CD14-positive monocyte (primary cell): Measurements from ENCODE around the gene UBE2N. TPM values are rescaled to one million over a fixed set of nuclear protein-coding genes. Genes with fewer than 3 reads are reported as not detected.

Source experiments
- DNase-seq, 3 donors: peaks; one replicate each; pipeline ENCODE4 v3.0.0-alpha.2; 2011 to 2022
- H2AFZ ChIP-seq: 2 replicates; pipeline ENCODE4 v1.6.0; 2012; ENCODE audit warnings: mild to moderate bottlenecking, low read depth, low read length, inconsistent platforms; ENCODE audit not compliant: insufficient read depth, poor library complexity, severe bottlenecking
- H3K27ac ChIP-seq, 2 donors: 1 replicate in 1 of 2; 2 replicates in 1 of 2; pipeline ENCODE4 v1.5.1; 2012 to 2013; ENCODE audit warnings: low read length in 2 of 2, control low read depth in 1 of 2, inconsistent platforms in 1 of 2, low read depth in 1 of 2, mild to moderate bottlenecking in 1 of 2
- H3K27me3 ChIP-seq, 2 donors: one replicate each; pipeline versions ENCODE4 v1.6.0 to v1.6.1; 2011 to 2013; ENCODE audit warnings: low read length in 2 of 2; ENCODE audit not compliant: control insufficient read depth in 2 of 2, insufficient read depth in 2 of 2
- H3K36me3 ChIP-seq, 2 donors: replicated peaks in 1 of 2; 1 replicate in 1 of 2; 2 replicates in 1 of 2; pipeline versions ENCODE4 v1.5.1 to v1.6.1; 2012 to 2013; ENCODE audit warnings: low read length in 2 of 2, control low read depth in 1 of 2, inconsistent platforms in 1 of 2, mild to moderate bottlenecking in 1 of 2; ENCODE audit not compliant: insufficient read depth in 2 of 2, control insufficient read depth in 1 of 2
- H3K4me1 ChIP-seq, 2 donors: 1 replicate in 1 of 2; 2 replicates in 1 of 2; pipeline versions ENCODE4 v1.5.1 to v1.6.1; 2012 to 2013; ENCODE audit warnings: low read length in 2 of 2, control low read depth in 1 of 2, inconsistent platforms in 1 of 2, mild to moderate bottlenecking in 1 of 2, moderate library complexity in 1 of 2; ENCODE audit not compliant: insufficient read depth in 2 of 2, control insufficient read depth in 1 of 2
- H3K4me2 ChIP-seq: replicated peaks from 2 replicates; pipeline ENCODE3; 2012; ENCODE audit warnings: low read length, moderate library complexity, mild to moderate bottlenecking; ENCODE audit not compliant: poor library complexity, severe bottlenecking; ENCODE audit errors: extremely low read depth
- H3K4me3 ChIP-seq, 3 experiments: fragments of 200-600 bp in 1 of 3; sonication (generic) in 1 of 3; replicated peaks in 1 of 3; 1 replicate in 2 of 3; 2 replicates in 1 of 3; pipeline ENCODE4 v1.5.1; 2011 to 2013; ENCODE audit warnings: low read length in 3 of 3, mild to moderate bottlenecking in 3 of 3, control low read depth in 2 of 3, low read depth in 2 of 3, inconsistent platforms in 1 of 3, moderate library complexity in 1 of 3
- H3K79me2 ChIP-seq: 2 replicates; pipeline ENCODE4 v1.6.0; 2012; ENCODE audit warnings: mild to moderate bottlenecking, control low read depth, inconsistent platforms, low read length, moderate library complexity; ENCODE audit not compliant: insufficient read depth
- H3K9ac ChIP-seq: 2 replicates; pipeline ENCODE4 v1.6.0; 2017; ENCODE audit warnings: low read length, mild to moderate bottlenecking; ENCODE audit not compliant: insufficient read depth, poor library complexity, severe bottlenecking
- H3K9me3 ChIP-seq, 2 donors: replicated peaks in 1 of 2; 1 replicate in 1 of 2; 2 replicates in 1 of 2; pipeline versions ENCODE4 v1.5.1 to v1.6.1; 2012 to 2013; ENCODE audit warnings: low read length in 2 of 2, control low read depth in 1 of 2; ENCODE audit not compliant: control insufficient read depth in 1 of 2, insufficient read depth in 1 of 2
- H4K20me1 ChIP-seq: 2 replicates; pipeline ENCODE4 v1.6.0; 2012; ENCODE audit warnings: mild to moderate bottlenecking, low read length, control low read depth, moderate library complexity; ENCODE audit not compliant: insufficient read depth
- H3K27ac Mint-ChIP-seq, 7 donors: one replicate each; pipeline ENCODE4 v1.8.0; 2020; ENCODE audit warnings: mild to moderate bottlenecking in 7 of 7, mixed read lengths in 7 of 7, moderate library complexity in 6 of 7, inconsistent platforms in 2 of 7
- H3K27me3 Mint-ChIP-seq, 3 donors: one replicate each; pipeline ENCODE4 v1.8.0; 2021 to 2022; ENCODE audit warnings: low read depth in 3 of 3, mild to moderate bottlenecking in 3 of 3, mixed read lengths in 3 of 3, moderate library complexity in 3 of 3, inconsistent platforms in 1 of 3
- H3K36me3 Mint-ChIP-seq, 2 donors: one replicate each; pipeline ENCODE4 v1.8.0; 2020; ENCODE audit warnings: mixed read lengths in 2 of 2, inconsistent platforms in 1 of 2, mild to moderate bottlenecking in 1 of 2
- H3K4me1 Mint-ChIP-seq: one replicate; pipeline ENCODE4 v1.8.0; 2020; ENCODE audit warnings: mild to moderate bottlenecking, mixed read lengths
- H3K4me3 Mint-ChIP-seq, 2 donors: one replicate each; pipeline ENCODE4 v1.8.0; 2020; ENCODE audit warnings: mild to moderate bottlenecking in 2 of 2, mixed read lengths in 2 of 2, moderate library complexity in 1 of 2
- H3K9me3 Mint-ChIP-seq, 7 donors: one replicate each; pipeline ENCODE4 v1.8.0; 2020 to 2022; ENCODE audit warnings: mixed read lengths in 7 of 7, mild to moderate bottlenecking in 6 of 7, moderate library complexity in 6 of 7, inconsistent platforms in 2 of 7
- CTCF ChIP-seq: fragments of 200-600 bp; IDR thresholded peaks from one replicate; pipeline ENCODE4 v1.8.0; 2022; ENCODE audit warnings: antibody characterized with exemption, mild to moderate bottlenecking
- WGBS: methylation state at CpG from one replicate; pipeline ENCODE4 v1.1.5; 2013; ENCODE audit warnings: missing lambda C conversion rate; ENCODE audit not compliant: insufficient coverage; 5-methylcytosine and 5-hydroxymethylcytosine counted together
- intact Hi-C, 2 donors: fragments of 100-400 bp; cut with micrococcal nuclease; formaldehyde crosslinking; loops; one replicate each; pipeline versions ENCODE4 v1.15.0 to v1.15.1; 2023
- polyA plus RNA-seq, 3 donors: library from polyadenylated mRNA; depleted of rRNA in 1 of 3; unstranded in 2 of 3; stranded (reverse) in 1 of 3; fragments of 300-500 nt in 2 of 3; fragments of >200 nt in 1 of 3; fragmentation: Illumina TruSeq in 2 of 3; gene quantifications; 1 replicate in 2 of 3; 2 replicates in 1 of 3; pipeline ENCODE4 v1.2.3, GENCODE V29; 2012 to 2021

Gene UBE2N
- polyA plus RNA-seq, 3 donors: 31.2 to 119 (median 108) TPM

GRCh38 chr12:93397412-93397811 is 44.3 kb downstream of the UBE2N start:
- TF ChIP-seq CTCF: no peak

GRCh38 chr12:93393425-93393824 is 48.3 kb downstream of the UBE2N start:
- no peaks in the 10 kb centered on the region for H3K9me3 Mint-ChIP-seq
- H2AFZ ChIP-seq: no peak overlapping the region
- no peak overlapping the region for H3K4me2 ChIP-seq
- no peak overlapping the region for H3K27ac ChIP-seq
- no peak for TF ChIP-seq CTCF
- no peak overlapping the region for H3K27ac Mint-ChIP-seq
- H3K27me3 ChIP-seq: no peaks in the 10 kb centered on the region
- intact Hi-C loops: loop anchor here in 1 of 2 donors (10.0 kb wide), 1 partner anchor 609 kb away; no protein-coding TSS in a partner anchor
- no peak overlapping the region for H3K9ac ChIP-seq
- peaks cover 14 to 16% of the 10 kb centered on the region in 2 donors for H3K4me1 ChIP-seq
- peaks cover 16 to 46% of the 10 kb centered on the region in 2 donors for H3K36me3 Mint-ChIP-seq
- DNase-seq: no peak
- WGBS: no CpG with 5 or more reads among the region's 2 CpGs
- H3K36me3 ChIP-seq: peaks cover 16 to 29% of the 10 kb centered on the region in 2 donors
- H4K20me1 ChIP-seq: peaks cover 61% of the 10 kb centered on the region
- H3K79me2 ChIP-seq: peaks cover 55% of the 10 kb centered on the region
- H3K4me3 Mint-ChIP-seq: no peak overlapping the region
- no peaks in the 10 kb centered on the region for H3K9me3 ChIP-seq
- peaks cover 18% of the 10 kb centered on the region for H3K4me1 Mint-ChIP-seq
- H3K27me3 Mint-ChIP-seq: peaks cover 0 to 2% (median 0%) of the 10 kb centered on the region in 3 donors
- H3K4me3 ChIP-seq: no peak overlapping the region

More at GRCh38 chr12:93397412-93397811, 44.3 kb downstream of the UBE2N start:
- Histone ChIP-seq H3K79me2 (peaks cover 18% of the 10 kb centered on the region), H3K4me3 (no peak overlapping the region), H3K27ac (no peak overlapping the region), H3K4me2 (no peak overlapping the region), H4K20me1 (peaks cover 23% of the 10 kb centered on the region), H3K36me3 (peaks cover 22 to 40% of the 10 kb centered on the region in 2 donors), H2AFZ (no peak overlapping the region), H3K9me3 (no peaks in the 10 kb centered on the region), H3K9ac (no peak overlapping the region), H3K27me3 (no peaks in the 10 kb centered on the region), H3K4me1 (no peaks in the 10 kb centered on the region)
- Mint-ChIP-seq H3K36me3 (peaks cover 26 to 47% of the 10 kb centered on the region in 2 donors), H3K9me3 (no peaks in the 10 kb centered on the region), H3K4me1 (no peaks in the 10 kb centered on the region), H3K27me3 (no peaks in the 10 kb centered on the region), H3K27ac (no peak overlapping the region), H3K4me3 (no peak overlapping the region)
- WGBS: 90% methylated on average over 8 of the region's 12 CpGs
- intact Hi-C loops: loop anchor here (5.0 to 10.0 kb wide), 2 partner anchors 410 to 613 kb away; no protein-coding TSS in a partner anchor
- DNase-seq: no peak
